Activated CD4-positive, alpha-beta T cell treated with anti-CD3 and anti-CD28 coated beads, Interleukin-10, Interleukin-2, amounts not matched to agents 100 ng/mL and 50 ng/mL, durations not matched to agents 16 hours and 8 hours (primary cell): ENCODE measurements around the gene IFT88.

Source experiments
- DNase-seq: peaks from one replicate; pipeline ENCODE4 v3.0.0-alpha.2; 2020

IFT88 gene

GRCh38 chr13:20566898-20567874 is at the start of gene IFT88:
IFT88 (plus strand) TSS chr13:20567157; CDS start chr13:20574386, 7,229 bp downstream.
- DNase-seq, result peak; percentile 91

GRCh38 chr13:20518660-20519100 is 48.3 kb upstream of the IFT88 start:
- DNase-seq, result no peak

GRCh38 chr13:20519875-20520274 is 47.1 kb upstream of the IFT88 start:
- no peak for DNase-seq

GRCh38 chr13:20521364-20522115 is 45.4 kb upstream of the IFT88 start:
- no peak for DNase-seq

GRCh38 chr13:20525144-20525600 is 41.8 kb upstream of the IFT88 start:
- DNase-seq, result peak; percentile 37

GRCh38 chr13:20525601-20526544 is 41.1 kb upstream of the IFT88 start, which contains the start of gene CRYL1:
CRYL1 (minus strand) TSS chr13:20525857; CDS start chr13:20525794, 63 bp downstream.
- DNase-seq, result peak; percentile 78

GRCh38 chr13:20526664-20527063 is 40.3 kb upstream of the IFT88 start:
- no peak for DNase-seq

GRCh38 chr13:20528452-20528851 is 38.5 kb upstream of the IFT88 start:
- DNase-seq, result peak; percentile 64

- no peak for DNase-seq
These were observed 32.8 kb upstream of the IFT88 start for GRCh38 chr13:20534038-20534608.

GRCh38 chr13:20536992-20537391 is 30.0 kb upstream of the IFT88 start:
- no peak for DNase-seq

GRCh38 chr13:20544201-20544923 is 22.6 kb upstream of the IFT88 start:
- DNase-seq, result no peak

- DNase-seq, result no peak
These were observed 20.4 kb upstream of the IFT88 start for GRCh38 chr13:20546556-20546955.

GRCh38 chr13:20547479-20547908 is 19.5 kb upstream of the IFT88 start:
- no peak for DNase-seq

GRCh38 chr13:20550799-20551198 is 16.2 kb upstream of the IFT88 start:
- DNase-seq, result no peak

GRCh38 chr13:20553311-20553710 is 13.6 kb upstream of the IFT88 start:
- no peak for DNase-seq

GRCh38 chr13:20558982-20559381 is 8.0 kb upstream of the IFT88 start:
- DNase-seq, result no peak

GRCh38 chr13:20559659-20560356 is 7.1 kb upstream of the IFT88 start:
- DNase-seq, result no peak

GRCh38 chr13:20561741-20562140 is 5.2 kb upstream of the IFT88 start:
- no peak for DNase-seq

- peak; percentile 58 for DNase-seq
These were observed 1.7 kb upstream of the IFT88 start for GRCh38 chr13:20565115-20565736.

GRCh38 chr13:20566468-20566897 is 474 bp upstream of the IFT88 start:
- no peak for DNase-seq
